Suppressor macrophage treated with lipopolysaccharide for 4 hours (primary cell): ENCODE results near the gene GTF2F1.
"Not testable (repeated sequence)": the region's sequence is repeated elsewhere in the genome, so short reads cannot be mapped to it uniquely, and the experiment has no call there.

ENCODE experiments used
- DNase-seq: peaks from one replicate; pipeline ENCODE4 v3.0.0-alpha.2; 2020

GTF2F1 gene

DNA sequence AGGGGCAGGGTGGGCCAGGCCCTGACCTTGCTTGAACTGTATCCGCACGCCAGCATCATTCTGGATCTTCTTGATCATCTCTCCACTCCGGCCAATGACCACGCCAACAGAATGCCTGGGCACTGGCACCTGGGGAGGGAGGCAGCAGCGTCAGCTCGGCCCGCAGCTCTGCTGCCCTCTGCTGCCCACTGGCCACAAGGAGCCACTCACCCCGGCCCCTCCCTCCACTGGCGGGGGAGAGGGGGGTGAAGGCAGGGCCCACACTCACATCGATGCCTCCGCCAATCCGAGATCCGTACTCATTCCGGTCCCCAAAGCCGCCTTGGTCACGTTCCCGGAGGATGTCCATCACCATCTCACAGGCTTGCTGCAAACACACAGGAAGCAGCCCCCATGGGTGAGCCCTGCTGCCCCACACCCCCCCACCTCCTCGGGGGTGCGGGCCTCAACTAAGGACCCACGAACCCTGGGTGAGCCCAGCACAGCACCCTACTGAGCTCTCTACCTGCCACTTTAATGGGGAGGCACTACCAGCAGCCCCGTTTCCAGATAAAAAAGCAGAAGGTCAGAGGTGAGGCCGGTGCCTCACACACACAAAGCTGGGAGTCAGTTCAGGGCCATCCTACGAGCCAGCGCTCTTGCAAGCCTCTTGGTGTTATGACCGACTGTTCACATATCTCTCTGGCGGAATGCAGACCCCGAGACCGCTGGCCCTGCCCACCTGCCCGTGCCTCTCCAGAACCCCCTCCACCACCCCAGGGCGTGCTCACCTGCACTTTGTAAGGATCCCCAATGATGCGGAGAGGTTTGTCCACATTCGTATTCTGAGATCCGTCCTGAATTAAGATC lies 25.0 kb upstream of the GTF2F1 start:
- DNase-seq, result no peak

DNA sequence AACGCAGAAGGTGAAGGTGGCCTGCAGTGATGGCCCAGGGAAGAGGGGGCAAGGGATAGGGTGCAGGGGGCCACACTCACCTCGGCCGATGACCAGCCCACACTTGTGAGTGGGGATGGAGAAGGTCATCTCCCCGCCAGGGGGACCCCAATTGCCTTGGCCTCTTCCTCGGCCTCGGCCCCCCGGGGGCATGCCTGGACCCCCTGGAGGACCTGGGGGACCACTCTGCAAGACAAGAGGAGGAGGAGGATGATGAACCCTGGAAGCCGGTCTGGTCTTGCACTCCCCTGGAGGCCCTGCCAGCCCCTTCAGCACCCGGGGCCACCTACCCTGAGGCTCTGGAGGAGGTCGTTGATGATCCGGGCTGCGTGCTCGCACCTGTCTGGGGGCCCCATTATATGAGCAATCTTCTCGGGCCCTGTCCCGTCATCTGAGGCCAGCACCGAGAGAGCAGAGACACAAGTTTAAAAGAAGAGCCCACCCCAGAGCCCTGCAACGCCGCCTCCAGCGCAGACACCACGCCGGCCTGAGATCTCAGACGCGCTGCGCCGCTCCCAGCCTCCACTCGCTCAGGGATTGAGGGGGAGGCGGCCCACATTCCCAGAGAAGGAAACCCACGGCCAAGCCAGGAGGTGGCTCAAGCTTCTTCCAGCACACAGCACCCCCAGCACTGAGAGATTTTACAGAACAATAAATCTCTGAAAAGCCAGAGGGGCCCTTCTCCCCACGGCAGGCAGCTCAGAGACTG lies 23.9 kb upstream of the GTF2F1 start:
- no peak for DNase-seq

DNA sequence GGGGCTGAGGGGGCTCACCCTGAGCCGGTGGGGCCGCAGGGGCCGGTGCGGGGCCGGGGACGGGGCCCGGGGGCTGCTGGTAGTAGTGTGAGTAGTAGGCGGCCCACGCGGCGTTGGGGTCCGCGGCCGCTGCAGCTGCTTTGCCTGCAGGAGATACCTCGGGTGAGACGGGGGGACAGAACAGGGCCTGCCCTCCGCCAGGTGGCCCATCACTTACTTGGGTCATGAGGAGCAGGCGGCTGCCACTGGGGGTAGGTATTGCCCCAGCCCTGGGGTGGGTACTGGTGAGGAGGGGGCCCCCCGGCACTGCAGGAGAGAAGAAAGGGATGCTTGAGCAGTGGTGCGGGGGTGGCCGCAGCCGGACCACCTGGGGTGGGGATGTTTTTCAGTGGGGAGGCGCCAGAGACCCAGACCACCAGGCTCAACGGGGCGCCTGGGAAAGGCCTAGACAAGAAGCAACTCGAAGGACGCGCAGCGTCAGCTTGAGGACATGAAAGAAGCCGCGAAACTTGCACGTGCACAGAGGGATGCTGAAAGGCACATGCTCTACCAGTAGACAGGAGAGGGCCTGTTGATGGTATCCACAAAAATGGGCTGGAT lies 22.7 kb upstream of the GTF2F1 start:
- DNase-seq, result no peak

DNA sequence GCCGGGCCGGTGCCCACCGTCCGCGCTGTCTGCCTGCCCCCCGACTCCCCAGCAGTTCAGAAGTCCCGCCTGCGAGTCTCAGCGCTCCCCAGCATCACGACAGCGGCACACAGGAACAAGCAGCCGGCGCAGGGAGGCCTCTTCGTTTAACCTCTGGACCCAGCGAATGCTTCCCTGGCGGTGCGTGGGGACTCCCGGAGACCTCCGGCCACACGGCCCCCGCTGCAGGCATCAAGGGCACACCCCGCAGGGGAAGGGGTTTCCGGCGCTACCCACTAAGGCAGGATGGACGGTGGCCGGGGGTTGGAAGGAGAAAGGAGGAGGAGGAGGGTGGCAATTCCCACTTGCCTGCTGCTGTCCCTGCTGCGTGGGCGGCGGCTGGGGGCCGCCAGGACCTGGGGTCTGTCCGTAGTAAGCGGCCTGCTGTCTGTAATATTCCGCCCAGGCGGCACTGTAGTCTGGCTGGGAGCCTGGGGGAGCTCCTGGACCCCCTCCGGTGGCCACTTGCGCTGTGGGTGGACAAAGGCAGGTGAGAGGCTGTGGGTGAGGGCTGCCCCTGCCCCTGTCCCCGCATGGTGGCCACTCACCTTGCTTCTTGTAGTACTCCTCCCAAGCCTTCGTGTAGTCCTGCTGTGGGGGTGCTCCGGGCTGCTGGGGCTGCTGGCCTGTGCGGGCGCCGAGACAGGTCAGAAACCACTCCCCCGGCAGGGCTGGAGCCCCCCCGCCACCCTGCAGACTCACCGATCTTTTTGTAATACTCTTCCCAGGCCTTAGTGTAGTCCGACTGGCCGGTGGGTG lies 22.0 kb upstream of the GTF2F1 start:
- no peak for DNase-seq

DNA sequence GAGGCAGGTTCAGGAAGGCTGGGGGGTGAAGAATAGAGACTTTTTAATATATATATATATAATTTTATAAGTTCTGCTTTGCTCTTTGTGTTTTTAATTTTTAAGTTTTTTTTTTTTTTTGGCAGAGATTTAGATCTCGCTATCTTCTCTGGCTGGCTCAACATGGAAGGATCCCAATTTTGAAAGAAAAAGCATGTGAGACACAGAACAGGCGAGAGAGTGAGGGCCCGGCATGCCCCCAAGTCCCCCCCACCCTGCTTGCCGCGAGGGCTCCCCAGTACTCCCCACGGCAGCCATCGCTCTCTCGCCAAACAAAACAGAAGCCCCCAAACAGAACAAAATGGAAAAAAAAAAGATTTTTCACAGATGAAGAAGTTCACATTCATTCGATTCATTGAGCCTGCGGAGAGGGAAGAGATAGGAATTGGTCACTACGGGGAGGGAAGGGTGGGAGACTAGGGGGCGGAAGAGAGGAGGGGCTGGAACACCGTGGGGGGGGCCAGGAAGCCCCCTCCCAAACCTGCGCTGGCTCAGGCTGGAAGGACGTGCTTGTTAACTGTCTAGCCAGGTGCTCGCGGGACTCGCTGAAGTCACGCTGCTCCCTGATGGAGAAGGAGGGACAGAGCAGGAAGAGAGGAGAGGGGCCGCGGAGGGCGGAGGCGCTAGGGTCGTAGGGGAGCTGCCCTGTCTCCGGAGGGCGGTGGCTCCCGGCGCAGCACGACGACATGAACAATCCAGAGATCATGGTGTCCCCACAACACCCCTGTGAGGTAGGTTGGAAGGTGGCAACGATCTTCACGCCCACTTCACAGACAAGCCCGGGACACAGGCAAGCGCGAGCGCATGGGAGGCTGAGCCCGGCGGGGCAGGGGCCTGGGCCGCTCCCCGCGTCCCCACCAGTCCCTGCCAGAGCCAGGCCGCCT lies 21.0 kb upstream of the GTF2F1 start:
- no peak for DNase-seq

DNA sequence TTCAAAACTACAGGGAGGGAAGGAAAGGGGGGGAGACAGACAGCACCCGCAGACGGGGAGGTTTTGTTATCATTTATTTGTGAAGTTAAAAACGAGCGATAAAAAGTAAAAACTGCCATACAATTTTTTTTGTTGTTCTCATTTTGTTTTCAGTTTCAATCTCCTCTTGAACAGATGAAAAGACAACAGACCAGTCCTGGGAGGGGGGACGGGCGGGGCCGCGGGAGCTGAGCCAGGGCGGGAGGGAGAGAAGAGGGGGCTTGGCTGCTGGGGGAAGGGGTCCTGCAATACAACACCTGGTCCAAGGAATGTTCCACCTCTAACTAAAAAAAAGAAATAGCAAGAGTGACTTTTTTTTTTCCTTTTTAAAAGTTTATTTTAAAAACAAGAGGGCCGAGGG lies 20.3 kb upstream of the GTF2F1 start:
- DNase-seq, result no peak

DNA sequence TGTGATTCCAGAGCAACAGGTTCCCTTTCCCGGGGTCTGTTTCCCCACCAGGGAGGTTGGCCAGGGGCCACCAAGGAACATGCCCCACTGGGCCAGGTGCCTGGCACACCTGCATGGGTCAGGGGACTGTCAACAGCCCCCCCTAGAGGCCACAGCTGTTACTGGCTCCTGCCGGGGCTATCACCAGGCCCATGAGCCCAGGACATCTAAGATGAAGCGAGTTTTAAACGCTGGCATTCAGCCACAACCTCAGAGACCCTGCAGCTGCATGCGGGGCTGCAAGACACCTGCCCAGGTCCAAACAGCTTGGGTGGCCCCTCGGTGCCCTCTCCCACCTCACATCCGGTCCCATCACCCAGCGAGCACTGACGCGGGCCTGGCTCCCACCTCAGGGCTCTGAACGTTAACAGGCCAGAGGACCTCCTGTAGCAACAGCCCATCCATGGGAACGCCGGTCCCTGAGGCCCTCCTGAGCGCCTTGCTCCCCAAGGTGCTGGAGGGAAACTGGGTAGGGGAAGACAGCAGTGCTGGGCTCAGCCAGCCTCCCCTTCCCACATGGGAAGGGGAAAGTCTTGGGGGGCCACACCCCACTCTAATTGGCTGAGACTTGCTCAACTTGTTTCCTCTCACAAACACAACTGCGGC lies 19.6 kb upstream of the GTF2F1 start:
- no peak for DNase-seq

DNA sequence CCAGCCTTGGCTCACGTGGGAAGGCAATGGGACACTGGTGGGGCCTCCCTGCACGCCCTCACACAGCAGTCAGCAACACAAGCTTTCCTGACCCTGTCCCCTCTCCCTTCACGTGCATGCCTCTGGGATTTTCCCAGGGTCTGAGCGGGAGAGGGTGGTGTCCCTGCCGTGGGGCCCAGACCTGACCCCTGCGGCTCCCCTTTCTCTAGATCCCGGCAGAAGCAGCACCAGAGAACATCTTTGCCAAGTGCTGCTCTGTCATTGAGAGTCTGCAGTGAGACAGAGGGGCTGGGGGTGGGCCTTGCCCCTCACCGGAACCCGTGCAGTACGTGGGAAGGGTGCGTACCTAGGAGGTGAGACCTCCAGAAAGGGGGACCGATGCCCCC lies 19.1 kb upstream of the GTF2F1 start:
- no peak for DNase-seq

DNA sequence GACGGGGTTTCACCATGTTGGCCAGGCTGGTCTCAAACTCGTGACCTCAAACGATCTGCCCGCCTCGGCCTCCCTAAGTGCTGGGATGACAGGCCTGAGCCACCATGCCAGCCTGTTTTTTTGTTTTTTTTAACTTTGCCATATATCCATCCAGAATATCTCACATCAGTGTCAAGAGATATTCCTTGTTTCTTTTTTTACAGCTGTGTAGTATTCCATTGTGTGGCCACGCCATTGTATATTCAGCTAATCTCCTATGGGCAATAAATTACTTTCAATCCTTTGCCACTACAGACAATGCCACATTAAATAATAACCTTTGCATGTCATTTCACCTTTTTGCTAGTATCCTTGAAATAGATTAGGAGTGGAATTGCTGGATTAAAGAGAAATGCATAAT lies 16.4 kb upstream of the GTF2F1 start:
- DNase-seq, result no peak

DNA sequence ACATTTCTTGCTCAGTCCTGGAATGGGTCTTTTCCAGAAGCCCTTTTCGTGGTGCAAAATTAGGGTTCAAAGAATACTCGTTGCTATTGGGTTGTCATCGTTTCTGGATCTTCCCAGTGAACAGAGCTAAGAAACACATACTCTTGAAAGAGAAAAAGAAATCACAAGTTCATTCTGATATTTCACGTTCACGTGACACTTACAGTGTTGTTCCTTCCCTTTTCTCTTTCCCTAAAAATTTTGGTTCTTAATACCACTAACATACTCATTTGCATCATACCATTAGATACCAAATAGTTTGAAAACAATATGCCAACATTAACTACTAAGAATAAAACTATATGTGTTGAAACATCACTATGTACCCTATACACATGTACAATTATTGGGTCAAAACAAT lies 13.4 kb upstream of the GTF2F1 start:
- DNase-seq, result peak; percentile 31

DNA sequence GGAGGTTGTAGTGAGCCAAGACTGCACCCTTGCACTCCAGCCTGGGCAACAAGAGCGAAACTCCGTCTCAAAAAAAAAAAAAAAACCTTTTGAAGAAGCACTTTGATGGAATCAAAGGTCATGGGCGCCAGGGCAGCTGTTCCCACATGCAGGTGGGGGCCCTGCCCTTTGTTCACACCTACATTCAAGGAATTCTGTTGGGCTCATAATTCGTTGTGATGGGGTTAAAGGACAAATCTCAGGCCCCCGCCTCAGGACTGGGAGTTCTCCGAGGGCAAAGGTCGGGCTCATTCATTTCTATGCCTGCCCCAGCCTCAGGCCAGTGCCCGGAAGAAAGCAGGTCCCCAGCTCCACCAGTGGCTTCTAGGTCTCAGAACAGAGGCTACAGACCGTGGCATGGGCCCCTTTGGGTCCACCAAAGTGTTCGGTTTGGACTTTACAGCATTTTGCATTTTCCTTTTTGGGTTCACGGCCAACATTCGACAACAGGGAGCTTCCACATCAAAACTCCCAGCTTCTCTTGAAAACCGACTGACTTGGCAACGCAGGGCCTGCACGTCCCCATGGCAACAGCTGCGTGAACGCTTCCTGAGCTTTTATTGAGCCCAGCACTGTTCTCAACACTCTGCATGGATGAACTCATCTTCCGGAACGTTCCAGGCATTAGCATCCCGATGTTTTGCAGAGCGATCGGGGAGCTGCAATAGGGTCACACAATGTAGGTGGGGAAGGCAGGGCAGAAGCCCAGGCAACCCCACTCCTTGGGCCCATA lies 10.1 kb upstream of the GTF2F1 start:
- DNase-seq, result no peak

DNA sequence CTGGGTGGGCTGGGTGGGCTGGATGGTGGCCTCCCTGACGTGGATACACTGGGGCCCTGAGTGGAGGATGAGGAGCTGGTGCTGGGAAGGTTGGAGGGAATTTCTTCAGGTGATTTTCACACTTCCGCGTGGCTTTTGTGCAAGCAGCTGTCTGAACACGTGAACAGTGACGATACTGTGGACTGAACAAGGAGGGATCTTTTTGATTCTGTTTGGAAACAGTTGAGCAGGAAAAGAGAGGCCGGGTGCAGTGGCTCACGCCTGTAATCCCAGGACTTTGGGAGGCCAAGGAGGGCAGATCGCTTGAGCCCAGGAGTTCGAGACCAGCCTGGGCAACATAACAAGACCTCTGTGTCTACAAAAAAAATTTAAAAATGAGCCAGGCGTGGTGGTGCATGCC lies 9.1 kb upstream of the GTF2F1 start:
- DNase-seq, result no peak

DNA sequence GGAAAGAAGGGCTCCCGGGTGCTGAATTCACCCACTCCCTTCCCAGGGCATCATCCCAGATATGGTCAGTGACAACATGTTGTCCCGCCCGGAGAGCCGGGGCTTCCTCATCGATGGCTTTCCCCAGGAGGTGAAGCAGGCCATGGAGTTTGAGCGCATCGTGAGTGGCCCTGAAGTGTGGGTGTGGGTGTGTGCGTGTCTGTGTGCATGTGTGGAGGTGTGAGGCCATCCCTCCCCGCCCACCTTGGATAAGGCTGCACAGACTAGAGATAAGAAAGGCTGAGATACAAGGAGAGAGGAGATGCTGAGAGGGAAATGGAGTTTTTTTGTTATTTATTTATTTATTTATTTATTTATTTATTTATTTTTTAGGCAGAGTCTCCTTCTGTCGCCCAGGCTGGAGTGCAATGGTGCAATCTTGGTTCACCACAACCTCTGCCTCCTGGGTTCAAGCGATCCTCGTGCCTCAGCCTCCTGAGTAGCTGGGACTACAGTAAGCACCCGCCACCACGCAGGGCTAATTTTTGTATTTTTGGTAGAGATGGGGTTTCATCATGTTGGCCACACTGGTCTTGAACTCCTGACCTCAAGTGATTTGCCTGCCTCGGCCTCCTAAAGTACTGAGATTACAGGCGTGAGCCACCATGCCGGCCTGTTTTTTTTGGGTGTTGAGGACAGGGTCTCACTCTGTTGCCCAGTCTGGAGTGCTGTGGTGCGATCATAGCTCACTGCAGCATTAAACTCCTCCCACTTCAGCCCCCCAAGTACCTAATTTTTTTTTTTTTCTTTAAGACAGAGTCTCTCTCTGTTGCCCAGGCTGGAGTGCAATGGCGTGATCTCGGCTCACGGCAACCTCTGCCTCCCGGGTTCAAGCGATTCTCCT lies 7.3 kb upstream of the GTF2F1 start:
- not testable (repeated sequence) for DNase-seq

DNA sequence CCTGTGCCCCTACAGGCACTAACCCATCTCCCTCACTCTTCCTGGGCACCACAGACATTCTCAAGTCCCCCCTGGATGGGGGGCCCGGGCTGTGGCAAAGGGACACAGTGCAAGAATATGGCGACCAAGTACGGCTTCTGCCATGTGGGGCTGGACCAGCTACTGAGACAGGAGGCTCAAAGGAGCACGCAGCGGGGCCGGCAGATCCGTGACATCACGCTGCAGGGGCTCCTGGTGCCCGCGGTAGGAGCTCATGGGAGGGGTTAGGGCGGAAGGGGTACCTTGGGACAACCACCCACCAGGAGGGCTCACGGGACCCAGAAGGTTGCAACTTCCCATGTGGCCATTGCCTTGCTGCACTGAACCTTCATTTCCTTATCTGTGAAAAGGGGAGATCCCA lies 3.3 kb upstream of the GTF2F1 start:
- no peak for DNase-seq

DNA sequence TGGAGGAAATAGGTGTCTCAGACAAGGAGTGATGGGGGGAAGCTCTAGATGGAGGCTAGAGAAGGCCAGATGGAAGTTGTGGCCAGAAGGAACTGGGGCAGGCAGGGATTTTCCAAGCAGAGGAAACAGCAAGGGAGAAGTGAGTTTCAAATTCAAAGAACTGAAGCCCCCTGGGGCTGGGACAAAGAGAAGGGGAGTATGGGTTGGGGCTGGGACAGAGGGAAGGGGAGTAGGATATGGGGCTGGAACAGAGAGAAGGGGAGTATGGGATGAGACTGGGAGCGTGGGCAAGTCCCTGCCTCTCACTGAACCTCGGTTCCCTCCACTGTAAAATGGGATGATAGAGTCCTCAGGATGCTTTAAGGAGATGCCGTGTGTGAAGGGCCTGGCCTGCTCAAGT lies 1.9 kb upstream of the GTF2F1 start:
- DNase-seq, result no peak

DNA sequence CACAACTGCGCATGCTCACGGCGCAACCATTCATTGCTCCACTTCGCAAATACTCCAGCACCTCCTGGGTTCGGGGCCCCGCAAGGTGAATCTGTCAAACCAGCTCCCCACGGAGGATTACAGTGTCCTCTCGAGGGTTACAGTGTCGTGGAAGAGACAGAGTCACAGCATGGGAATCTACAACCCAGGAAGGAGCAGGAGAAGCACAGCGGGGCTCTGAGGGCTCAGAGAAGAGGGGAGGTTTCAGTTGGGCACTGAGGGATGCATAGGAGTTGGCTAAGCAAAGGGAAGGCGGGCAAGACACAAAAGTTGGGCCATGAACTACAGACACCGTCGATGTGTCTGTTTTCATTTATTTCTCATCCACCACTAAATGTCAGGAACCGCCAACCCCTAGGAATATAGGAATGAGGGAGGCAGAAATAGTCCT lies 1.0 kb upstream of the GTF2F1 start:
- no peak for DNase-seq

DNA sequence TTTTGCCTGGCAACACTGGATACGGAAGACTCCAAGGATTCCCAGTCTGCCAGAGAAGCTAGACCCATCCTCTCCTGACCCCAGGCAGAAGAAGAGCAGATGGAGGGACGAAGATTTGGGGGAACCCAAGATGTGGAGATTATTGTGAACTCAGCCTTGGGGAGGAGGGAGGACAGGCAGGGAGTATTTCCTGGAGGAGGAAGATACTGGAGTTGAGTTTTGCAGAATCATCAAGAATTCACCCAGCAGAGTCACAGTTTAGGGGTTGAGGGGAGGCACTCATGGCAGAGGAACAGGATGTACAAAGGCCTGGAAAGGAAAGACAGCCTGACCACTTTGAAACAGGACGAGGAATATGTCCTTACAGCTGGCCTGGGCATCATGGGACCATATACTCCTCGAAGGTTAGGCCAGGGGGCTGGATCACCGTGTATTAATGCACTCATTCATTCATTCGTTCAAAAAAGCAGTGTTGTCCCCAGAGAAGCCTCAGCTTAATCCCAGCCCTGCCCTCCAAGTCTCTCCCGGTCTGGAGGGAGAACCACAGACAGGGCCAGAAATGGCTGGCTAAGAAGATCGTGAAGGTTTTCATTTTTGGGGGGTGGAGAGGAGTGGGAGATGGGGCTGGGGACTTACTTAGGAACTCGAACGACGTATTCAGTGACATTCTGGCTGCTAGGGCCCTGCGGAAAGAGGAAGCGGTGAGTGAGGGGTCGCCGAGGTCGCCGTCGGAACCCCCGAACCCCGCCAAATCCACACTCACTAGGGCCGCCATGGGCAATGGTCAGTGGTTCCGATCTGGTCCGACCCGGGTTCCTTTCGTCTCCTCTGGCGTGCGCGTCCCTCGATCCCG lies 517 bp downstream of the GTF2F1 start:
- peak; percentile 22 for DNase-seq

DNA sequence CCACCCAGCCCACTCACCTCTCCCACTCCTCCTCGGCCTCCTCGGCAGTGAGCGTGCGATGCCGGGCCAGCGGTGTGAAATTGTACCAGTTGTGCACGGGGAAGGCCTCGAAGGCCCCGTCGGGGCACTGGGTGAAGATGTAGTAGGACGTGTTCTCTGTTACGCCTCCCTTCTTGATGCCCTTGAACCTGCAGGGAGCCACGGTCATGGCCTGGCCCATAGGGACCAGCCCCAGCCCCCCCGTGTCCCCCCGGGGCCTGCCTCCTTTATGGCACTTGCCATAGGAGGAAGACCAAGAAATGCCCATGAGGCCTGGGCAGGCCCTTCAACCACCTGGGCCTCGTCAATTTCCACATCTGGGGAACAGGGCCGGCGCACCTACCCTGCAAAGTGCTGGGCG lies 5.6 kb downstream of the GTF2F1 start:
- DNase-seq, result no peak

DNA sequence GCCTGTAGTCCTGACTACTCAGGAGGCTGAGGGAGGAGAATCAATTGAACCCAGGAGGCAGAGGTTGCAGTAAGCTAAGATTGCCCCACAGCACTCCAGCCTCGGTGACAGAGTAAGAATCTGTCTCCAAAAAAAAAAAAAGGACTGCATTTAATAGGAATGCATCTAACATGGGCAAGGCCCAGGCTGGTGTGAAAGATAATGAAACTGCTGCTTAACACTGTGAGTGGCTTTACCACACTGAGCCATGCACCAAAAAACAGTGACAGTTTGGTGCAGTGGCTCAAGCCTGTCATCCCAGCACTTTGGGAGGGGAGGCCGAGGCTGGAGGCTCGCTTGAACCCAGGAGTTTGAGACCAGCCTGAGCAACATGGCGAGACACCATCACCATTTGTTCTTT lies 8.6 kb downstream of the GTF2F1 start:
- DNase-seq, result no peak
